GM12872 (cell line): ENCODE data around the gene LRRK1.

Experiments
- TF ChIP-seq, protein P1 (sequence below): IDR thresholded peaks from 3 replicates; pipeline ENCODE4 v1.5.1; 2011; ENCODE audit warnings: low read depth, mild to moderate bottlenecking, low read length, moderate library complexity; ENCODE audit not compliant: insufficient read depth

LRRK1 gene

GRCh38 chr15:101108791-101109190, 189.6 kb downstream of the LRRK1 start:
- TF ChIP-seq, protein P1, sequence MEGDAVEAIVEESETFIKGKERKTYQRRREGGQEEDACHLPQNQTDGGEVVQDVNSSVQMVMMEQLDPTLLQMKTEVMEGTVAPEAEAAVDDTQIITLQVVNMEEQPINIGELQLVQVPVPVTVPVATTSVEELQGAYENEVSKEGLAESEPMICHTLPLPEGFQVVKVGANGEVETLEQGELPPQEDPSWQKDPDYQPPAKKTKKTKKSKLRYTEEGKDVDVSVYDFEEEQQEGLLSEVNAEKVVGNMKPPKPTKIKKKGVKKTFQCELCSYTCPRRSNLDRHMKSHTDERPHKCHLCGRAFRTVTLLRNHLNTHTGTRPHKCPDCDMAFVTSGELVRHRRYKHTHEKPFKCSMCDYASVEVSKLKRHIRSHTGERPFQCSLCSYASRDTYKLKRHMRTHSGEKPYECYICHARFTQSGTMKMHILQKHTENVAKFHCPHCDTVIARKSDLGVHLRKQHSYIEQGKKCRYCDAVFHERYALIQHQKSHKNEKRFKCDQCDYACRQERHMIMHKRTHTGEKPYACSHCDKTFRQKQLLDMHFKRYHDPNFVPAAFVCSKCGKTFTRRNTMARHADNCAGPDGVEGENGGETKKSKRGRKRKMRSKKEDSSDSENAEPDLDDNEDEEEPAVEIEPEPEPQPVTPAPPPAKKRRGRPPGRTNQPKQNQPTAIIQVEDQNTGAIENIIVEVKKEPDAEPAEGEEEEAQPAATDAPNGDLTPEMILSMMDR, result no peak

GRCh38 chr15:101110681-101111569, 191.8 kb downstream of the LRRK1 start:
- TF ChIP-seq, protein P1, result no peak

GRCh38 chr15:101111570-101112262, 192.6 kb downstream of the LRRK1 start:
- TF ChIP-seq, protein P1, result no peak

DNA sequence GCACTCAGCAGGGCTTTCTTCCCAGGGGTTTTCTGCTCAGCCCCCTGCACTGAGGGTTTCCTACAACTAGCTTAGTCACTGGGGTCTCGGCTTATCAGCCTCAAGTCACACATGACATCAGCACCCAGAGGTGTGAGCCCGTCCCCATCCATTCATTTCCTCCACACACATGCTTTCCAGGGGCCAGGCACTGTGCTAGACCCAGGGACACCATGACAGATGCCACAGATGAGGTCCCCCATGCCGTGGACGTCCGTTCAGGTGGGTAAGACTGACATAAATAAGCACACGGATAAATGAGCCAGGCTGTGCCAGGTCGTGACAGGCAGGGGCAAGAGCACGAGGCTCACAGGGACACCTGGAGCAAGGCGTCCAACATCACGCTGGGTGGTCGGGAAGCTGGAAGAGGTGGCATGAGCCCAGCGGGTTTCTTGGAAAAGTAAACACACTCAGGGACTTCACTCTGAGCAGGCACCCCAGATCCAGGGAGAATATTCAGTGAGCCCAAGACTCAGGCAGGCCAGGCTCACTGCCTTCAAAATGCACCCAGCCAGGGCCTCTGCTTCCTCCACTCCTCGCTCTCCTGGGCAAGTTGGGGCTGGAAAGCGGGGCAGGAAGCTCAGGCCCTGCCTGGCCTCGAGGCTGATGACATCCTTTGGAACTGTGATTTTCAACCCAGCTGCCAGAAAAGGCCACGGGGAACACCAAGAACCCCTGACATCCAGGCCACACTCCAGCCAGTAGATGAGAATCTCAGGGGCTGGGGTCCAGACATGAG, 193.4 kb downstream of the LRRK1 start:
- TF ChIP-seq, protein P1, result no peak

DNA sequence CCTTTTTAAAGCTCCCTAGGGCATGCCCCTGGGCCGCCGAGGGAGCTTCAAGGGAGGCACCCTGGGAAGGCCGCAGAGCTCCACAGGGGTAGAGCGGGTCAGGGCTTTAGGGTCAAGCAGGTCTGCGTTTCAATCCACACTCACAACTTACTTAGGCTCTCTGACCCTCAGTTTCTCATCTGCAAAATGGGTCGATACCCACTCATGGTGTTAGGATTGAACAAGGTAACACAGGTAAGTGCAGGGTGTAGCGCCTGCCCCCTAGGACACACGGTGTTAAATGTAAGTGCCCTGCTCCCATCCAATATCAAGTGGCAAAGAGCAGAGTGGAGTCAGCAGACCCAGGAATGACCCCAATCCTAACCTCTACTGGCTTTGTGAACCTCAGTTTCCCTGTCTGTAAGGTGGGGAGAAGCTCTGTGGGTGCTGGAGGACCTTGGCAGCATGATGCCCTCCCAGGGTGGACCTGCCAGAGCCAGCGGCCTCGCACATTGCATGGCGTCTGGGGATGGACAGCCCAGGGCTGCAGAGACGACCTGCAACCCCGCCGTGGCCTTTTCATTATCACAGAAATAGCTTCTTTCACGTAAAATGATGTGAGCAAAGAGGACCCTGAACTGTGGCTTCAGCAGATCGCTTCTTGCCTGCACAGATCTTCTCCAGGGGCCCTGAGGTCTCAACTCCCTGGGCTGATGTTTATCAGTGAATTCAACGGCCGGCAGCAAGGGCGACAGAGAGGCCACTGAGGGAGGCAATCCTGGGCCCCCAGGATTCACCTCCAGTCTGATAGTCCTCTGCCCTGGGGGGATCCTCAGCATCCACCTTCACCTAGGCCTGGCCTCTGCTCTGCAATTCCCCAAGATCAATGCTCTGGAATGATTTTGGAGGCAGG, 194.2 kb downstream of the LRRK1 start:
- TF ChIP-seq, protein P1, result no peak

GRCh38 chr15:101114166-101114565, 195.0 kb downstream of the LRRK1 start:
- TF ChIP-seq, protein P1, result no peak
